ENCODE measurements around the gene MTURN.

Gene MTURN

DNA sequence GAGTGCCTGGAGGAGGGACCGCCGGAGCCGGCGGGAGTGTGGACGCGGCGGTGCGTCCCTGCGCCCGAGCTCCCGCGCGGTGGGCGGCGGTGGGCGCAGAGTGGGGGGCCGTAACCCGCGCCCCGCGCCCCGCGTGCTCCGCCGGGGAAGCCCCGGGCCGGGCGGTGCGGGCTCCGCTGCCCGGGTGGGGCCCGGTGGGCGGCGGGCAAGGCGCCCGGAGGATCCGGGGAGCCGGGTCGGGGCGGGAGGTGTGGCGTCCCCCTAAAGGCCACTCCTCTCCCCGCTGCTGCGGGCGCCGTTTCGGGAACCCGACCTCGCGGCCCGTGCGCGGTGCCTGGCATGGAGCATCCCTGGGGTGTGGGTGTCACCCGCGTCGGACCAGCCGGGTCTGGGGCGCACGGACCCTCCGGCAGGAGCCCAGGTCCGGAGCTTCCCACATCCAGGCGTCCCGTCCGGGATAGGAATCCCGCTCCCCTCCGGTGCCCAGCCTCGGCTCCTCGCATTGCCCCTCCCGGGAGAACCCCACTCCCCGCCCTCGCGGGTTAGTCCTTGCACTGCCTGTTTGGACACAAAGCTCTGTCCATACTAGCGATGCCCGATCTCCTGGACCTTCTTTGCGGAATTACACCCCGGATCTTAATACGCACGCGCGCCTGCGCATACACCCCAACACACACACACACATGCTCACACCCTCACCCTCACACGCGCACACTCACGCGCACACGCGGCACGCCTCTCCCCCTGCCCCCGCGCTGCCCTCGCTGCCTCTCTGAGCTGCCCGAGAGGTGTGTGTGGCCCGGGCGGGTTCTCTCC is 723 bp downstream of the MTURN start:
- peak overlapping the region; percentile 53 to 97 (median 84) for H3K4me3 ChIP-seq
- peak overlapping the region in 20 of 21 experiments; percentile 49 to 93 (median 82) for H3K27ac ChIP-seq

GRCh38 chr7:30136117-30136731 is 1.4 kb downstream of the MTURN start:
- H3K27ac ChIP-seq: peak overlapping the region in 18 of 21 experiments; percentile 37 to 93 (median 84)
- peak overlapping the region; percentile 53 to 97 (median 84) for H3K4me3 ChIP-seq

GRCh38 chr7:30136743-30137485 is 2.1 kb downstream of the MTURN start:
- peak overlapping the region in 11 of 21 experiments; percentile 8 to 93 (median 88) for H3K27ac ChIP-seq

DNA sequence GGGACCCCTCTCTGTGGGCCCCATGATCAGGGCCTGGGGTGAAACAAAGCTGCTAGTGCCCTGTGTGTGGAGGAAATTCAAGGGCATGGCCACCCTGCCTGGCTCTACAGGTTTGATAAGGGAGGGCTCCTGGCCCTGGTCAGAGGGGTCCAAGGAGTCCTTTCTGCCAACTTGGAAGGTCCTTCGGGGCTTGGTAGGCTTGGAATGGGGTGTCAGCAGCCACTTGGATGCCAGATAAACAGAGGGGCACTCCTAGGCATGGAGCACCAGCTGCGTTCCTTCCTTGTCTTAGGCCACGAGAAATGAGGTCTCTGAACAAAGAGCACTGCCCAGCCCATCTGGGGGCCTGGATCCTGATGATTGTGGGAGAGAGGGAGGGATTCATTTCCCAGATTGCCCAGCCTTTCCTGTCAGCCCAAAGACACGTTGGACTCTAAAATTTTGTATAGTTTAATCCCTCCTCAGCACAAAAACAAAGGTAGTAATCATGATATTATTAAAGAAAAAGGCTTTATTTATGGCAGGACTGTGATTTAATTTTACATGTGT is 5.1 kb downstream of the MTURN start:
- Histone ChIP-seq H3K27ac (peak overlapping the region in 7 of 21 experiments; percentile 4 to 55 (median 29)), H3K4me3 (no peak overlapping the region)

More at GRCh38 chr7:30136743-30137485, 2.1 kb downstream of the MTURN start:
- H3K4me3 ChIP-seq: peak overlapping the region in 4 of 7 experiments; percentile 61 to 97 (median 88)

DNA sequence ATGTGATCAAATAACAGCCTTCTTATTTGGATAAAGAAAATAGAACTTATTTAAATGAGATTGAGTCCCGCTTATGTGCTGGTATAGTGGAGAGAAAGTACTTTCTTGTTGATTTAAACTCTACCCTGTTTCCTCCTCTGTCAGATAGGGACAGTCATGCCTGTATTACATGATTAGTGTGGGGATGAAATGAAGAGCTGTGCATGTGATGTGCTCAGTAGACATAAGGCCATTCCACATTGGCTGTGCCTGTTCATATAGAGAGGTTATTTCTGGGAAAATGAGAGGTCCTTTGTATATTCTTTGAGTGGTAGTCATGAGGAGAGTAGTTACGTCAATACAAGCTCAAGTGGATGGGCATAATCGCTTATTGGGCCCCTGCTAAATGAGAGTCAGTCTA is 5.7 kb downstream of the MTURN start:
- peak overlapping the region in 2 of 21 experiments; percentile 10 to 39 for H3K27ac ChIP-seq
- H3K4me3 ChIP-seq: no peak overlapping the region

DNA sequence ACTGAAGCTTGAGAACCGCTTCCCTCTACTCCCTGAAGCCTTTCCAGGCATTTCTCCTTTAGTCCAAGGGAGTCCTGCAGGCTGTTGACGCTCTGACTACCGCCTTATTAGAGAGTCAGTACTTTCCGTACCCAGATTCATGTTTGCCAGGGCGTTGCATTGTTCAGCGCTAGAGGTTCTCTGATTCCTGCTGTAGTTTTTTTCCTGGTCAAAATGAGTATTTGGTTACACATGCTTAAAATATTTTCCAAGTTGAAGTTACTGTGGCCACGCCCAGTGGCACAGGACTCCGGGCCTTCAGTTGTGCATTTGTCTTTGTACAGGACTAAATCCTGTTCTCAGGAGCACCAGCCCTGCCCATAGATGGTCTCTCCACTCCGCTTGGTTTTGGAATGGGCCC is 7.9 kb downstream of the MTURN start:
- H3K27ac ChIP-seq: peak overlapping the region in 10 of 21 experiments; percentile 27 to 76 (median 60)
- no peak overlapping the region for H3K4me3 ChIP-seq

- Histone ChIP-seq H3K4me3 (no peak overlapping the region), H3K27ac (peak overlapping the region in 3 of 21 experiments; percentile 14 to 76 (median 70))
These were observed 9.0 kb downstream of the MTURN start for GRCh38 chr7:30143748-30144251.

- no peak overlapping the region for H3K27ac ChIP-seq
- H3K4me3 ChIP-seq: no peak overlapping the region
These were observed 10.0 kb downstream of the MTURN start for GRCh38 chr7:30144657-30145306.

DNA sequence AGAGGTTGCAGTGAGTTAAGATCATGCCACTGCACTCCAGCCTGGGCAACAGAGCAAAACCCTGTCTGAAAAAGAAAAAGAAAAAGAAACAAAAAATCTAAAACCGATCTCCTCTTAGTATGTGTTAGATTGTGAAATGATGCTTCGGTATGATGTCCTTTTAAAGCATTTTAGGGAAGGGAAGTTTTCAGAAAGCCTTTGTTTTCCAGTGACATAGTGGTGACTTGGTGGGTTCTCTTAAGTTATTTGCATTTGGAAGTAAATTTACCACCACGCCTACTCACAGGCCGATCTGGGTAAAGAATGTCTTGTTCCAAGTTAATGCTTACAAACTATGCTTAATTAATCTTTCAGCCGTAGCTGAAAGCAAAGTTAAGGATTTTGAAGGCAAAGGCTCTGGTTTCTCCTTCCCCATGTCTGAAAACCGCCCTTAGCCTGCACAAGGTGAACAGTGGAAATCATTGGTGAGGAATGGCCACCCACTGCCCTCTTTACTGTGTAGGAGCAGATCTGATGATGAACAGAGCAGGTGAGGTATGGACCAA is 10.7 kb downstream of the MTURN start:
- H3K27ac ChIP-seq: peak overlapping the region in 1 of 21 experiments; percentile 24
- H3K4me3 ChIP-seq: no peak overlapping the region

GRCh38 chr7:30146127-30146612 is 11.4 kb downstream of the MTURN start:
- H3K4me3 ChIP-seq: no peak overlapping the region
- peak overlapping the region in 1 of 21 experiments; percentile 14 for H3K27ac ChIP-seq

GRCh38 chr7:30147223-30147622 is 12.4 kb downstream of the MTURN start:
- Histone ChIP-seq H3K4me3 (no peak overlapping the region), H3K27ac (peak overlapping the region in 3 of 21 experiments; percentile 3 to 38 (median 4))

DNA sequence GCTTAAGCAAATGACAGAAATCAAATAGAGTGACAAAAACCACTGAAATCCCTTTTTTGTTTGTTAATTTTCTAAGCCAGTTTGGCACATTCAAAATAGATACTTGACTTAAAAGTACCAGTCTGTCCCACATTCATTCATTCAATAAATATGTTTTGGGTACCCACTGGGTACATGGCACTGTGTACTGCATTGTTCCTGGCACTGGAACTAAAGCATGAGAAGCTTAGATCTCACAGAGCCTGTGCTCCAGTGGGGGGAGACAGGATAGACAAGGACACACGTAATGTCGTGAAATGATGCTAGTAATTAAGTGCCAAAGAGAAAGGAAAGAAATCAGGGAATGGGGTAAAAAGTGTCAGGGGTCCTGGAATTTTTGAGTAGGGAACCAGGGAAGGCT is 13.0 kb downstream of the MTURN start:
- H3K4me3 ChIP-seq: no peak overlapping the region

DNA sequence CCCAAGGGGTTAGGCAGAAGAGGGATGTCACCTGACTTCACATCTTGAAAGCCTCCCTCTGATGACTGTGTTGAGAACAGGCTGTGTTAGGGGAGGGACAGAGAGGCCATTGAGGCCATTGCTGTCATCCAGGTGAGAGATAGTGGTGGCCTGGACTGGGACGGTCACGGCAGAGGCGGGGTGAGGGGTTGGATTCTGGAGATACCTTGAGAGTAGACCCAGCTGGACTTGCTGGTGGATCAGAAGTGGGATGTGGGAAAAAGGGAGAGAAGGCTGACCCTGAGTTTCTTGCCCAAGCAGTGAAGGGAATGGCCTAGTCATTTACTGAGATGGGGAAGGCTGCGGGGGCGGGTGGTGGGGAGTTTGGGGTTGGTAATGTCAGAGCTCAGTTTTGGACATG is 13.6 kb downstream of the MTURN start:
- Histone ChIP-seq H3K27ac (peak overlapping the region in 11 of 21 experiments; percentile 2 to 66 (median 45)), H3K4me3 (peak overlapping the region in 1 of 7 experiments; percentile 0)

More for the DNA sequence above, 13.0 kb downstream of the MTURN start:
- H3K27ac ChIP-seq: peak overlapping the region in 2 of 21 experiments; percentile 3 to 61

DNA sequence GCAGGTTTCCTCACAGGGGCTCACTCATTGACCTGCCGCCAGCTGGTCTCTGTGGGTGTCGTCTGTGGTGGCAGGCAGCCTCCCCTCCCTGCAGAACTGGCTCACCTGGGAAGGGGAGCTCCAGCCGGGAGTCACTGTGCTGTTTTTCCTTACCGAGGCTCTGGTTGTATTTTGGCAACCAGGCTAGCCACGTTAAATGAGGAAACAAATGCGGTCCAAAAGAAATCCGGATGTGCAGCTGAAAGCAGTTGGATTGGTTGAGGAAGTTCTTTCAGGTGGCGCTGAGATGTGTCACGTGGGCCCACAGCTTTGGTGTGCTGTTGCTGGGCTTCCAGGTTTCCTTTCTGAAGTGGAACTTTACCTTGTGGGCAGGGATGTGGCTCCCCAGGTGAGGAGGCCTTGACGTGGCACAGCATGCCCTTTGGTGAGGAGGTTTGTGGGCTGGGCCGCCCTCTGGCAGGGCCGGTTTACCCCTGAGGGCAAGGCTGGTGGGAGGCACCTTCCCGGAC is 14.2 kb downstream of the MTURN start:
- peak overlapping the region in 1 of 7 experiments; percentile 0 for H3K4me3 ChIP-seq
- peak overlapping the region in 11 of 21 experiments; percentile 2 to 66 (median 45) for H3K27ac ChIP-seq

- Histone ChIP-seq H3K27ac (peak overlapping the region in 9 of 21 experiments; percentile 2 to 66 (median 45)), H3K4me3 (no peak overlapping the region)
These were observed 15.0 kb downstream of the MTURN start for GRCh38 chr7:30149640-30150272.

GRCh38 chr7:30150711-30151110 is 15.9 kb downstream of the MTURN start:
- no peak overlapping the region for H3K4me3 ChIP-seq
- H3K27ac ChIP-seq: no peak overlapping the region

- H3K27ac ChIP-seq: no peak overlapping the region
- no peak overlapping the region for H3K4me3 ChIP-seq
These were observed 19.4 kb downstream of the MTURN start for GRCh38 chr7:30154111-30154587.

- H3K27ac ChIP-seq: no peak overlapping the region
These were observed 20.7 kb downstream of the MTURN start for GRCh38 chr7:30155481-30155880.

More at GRCh38 chr7:30155481-30155880, 20.7 kb downstream of the MTURN start:
- no peak overlapping the region for H3K4me3 ChIP-seq
